ENCODE measurements around the gene ACTRT2.
A peak's percentile ranks its signal among the peaks of the same experiment; 100 is the strongest.

The ACTRT2 gene

DNA sequence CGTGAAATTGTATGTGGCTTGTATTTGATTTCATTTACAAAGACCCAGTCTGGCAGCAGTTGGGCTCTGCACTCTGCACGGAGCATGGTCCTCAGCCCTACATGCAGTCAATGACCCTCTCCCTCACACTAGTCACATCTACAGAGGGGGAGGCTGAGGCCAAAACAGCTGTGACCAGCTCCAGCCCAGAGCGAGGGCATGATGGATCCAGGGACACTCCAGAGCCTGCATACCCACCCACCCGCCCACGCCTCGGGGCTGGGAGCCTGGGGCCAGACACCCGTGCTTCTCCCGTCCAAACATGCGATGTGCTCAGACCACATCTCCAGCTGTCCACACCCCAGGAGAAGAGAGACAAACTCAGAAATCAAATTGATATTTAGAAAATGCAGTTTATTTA, 33.8 kb downstream of the ACTRT2 start:
- no peak for DNase-seq (ENCODE audit: low spot score)

GRCh38 chr1:3056641-3057040, 35.4 kb downstream of the ACTRT2 start:
- no peak for DNase-seq (ENCODE audit: low spot score)

DNA sequence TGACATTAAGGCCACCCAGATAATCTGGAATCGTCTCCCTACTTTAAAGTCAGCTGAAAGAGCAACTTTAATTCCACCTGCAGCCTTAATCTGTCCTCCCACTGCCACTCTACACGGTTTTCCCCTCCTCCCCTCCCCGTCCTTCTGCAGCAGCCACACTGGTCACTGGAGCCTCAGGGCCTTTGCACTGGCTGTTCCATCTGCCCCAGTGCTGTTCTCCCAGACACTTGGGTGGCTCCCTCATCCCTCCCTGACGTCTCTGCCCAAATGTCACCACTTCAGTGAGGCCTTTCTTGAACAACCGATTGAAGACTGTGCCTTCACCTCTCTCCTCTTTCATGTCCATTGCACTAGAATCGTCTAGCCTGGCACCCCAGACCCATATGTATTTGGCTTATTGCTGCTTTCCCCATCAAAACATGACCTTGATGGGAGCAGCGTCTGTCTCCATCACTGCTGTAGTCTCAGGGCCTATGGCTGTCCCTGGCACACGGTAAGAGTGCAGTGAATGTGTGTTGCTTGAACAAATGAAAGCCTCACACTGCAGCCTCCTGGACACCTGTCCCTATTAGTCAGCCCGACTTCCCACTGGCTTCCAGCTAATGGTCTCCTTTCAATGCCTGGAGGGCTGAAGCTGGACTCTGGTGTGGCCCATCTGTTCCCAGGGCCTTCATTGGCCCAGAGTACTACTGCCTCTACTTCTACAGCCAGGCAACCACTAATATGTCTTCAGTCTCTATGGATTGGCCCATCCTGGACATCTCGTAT, 37.2 kb downstream of the ACTRT2 start:
- DNase-seq (ENCODE audit: low spot score): no peak

- DNase-seq (ENCODE audit: low spot score): no peak
These were observed 38.9 kb downstream of the ACTRT2 start for GRCh38 chr1:3060127-3060526.

DNA sequence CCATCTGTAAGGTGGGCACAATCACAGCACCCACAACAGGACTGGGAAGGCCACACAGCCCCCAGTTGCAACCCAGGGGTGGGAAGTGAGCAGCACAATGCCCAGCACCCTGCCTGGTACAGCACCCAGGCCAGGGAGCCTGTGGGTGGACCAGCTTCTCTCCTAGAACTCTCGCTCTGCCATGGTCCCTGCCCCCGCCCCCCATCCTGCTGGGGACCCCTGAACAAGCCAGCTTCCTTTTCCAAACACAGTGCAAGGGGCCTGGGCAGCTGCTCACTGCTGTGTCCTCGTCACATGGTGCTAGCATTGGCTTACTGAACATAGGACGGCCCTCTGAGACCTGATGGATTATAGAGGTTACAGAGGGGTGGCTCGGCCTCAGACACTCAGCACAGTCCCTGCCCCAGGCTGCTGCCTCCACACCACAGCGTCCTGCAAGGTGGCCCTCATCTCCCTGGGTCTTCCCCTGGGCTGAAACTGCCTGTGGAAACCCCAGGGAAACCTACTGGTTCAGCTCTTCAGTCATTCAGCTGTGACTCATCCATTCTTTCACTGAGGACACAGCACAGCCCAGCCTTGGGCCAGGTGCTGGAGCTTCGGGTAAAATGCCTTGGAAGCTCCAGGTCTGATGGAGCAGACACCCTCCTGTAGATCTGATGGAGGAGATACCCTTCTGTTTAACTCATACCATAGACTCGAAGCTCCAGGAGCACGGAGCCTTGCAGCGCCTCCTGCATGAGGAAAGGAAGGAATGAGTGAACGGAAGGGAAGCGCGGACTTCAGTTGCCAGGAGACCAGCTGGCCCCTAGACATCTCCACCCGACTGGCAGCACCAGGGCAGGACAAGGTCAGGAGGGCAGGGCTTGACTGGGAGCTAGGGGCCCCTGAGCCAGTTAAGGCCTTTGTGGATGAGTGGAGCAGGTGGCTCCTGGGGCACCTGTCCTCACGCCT, 39.6 kb downstream of the ACTRT2 start:
- DNase-seq (ENCODE audit: low spot score): peak; percentile 42

DNA sequence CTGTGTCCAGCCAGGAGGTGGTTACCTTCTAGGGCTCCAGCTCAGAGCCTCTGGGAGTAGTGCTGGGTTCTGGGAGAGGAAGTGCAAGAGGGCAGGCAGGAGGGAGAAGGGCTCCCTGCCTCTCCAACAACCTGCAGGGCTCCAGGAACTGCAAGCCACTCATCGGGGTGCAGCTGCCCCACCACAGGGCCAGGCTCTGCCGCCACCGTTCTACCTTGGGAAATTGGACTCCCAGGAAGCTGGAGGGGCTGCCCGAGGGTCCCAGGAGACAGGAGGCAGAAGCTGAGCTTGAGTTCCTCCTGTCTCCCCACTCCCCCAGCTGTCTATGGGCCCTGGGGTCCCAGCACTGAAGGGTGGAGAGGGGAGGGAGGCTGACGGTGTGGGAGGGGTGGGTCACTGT, 40.3 kb downstream of the ACTRT2 start:
- no peak for DNase-seq (ENCODE audit: low spot score)

- no peak for DNase-seq (ENCODE audit: low spot score)
These were observed 40.8 kb downstream of the ACTRT2 start for GRCh38 chr1:3061981-3062615.

GRCh38 chr1:3062616-3063378, 41.5 kb downstream of the ACTRT2 start:
- no peak for DNase-seq (ENCODE audit: low spot score)

DNA sequence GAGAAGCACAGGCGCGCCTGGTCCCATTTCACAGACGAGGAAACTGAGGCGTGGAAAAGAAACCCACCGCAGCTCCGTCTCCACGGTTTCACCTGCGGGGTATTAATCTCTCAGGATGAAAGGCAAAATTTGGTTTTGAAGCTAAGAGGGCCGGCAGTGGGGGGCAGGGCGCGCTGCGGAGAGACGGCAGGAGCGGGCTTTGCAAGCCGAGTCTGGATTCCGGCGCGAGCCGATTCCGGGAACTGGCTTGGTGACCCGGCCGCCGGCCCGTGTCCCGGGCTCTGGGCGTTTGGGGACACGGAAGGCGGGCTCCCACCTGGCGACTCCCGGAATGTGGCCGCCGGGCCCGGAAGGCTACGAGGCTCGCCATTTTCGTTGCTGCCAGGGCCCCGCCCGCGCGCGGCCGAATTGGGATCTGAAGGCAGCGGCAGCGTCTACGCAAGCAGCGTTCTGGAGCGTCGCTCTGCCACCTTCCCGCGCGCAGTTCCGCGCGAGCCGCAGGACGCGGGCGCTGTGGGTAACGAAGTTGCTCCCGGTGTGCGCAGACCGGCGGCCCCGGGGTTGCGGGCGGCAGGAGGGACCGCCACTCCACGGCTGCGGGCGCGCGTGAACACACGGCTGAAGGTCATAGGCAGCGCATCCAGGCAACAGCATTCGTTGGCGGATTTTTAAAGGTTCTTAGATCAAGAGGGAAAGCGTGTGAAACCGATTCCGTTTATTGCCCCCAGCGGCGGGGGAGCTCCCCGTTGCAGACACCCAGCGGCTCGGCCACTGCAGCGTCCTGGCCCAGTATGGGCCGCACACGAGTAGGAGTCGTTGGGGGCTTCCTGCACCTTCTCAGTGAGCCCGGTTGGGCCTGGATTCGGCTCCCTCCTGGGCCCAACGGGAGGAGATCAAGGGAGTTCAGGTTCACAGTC, 42.4 kb downstream of the ACTRT2 start:
- no peak for DNase-seq (ENCODE audit: low spot score)

DNA sequence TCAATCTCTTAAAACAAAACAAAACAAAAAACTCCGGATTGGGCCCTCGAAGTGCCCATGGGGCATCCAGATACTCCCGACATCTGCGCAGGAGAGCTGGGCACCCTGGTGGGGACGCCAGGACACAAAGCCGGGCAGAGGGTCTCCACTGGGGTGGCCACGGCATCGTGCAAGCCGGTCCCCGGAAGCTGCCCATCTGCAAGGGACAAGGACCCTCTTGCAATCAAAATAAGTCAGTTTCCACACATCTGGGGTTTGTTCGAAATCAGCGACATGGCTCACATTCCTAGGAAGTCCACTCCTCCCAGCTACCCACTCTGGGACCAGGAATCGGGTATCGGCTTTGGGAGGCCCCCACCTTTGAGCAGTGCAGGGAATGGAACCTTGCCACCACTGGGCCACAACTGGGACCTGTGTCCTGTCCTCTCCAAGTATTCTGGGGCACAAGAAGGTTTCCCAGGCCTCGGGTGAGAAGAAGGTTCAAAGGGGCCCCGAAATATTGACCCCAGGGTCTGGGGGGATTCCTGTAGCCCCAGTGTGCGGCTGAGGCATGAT, 43.1 kb downstream of the ACTRT2 start:
- no peak for DNase-seq (ENCODE audit: low spot score)

GRCh38 chr1:3064901-3065300, 43.6 kb downstream of the ACTRT2 start:
- no peak for DNase-seq (ENCODE audit: low spot score)

DNA sequence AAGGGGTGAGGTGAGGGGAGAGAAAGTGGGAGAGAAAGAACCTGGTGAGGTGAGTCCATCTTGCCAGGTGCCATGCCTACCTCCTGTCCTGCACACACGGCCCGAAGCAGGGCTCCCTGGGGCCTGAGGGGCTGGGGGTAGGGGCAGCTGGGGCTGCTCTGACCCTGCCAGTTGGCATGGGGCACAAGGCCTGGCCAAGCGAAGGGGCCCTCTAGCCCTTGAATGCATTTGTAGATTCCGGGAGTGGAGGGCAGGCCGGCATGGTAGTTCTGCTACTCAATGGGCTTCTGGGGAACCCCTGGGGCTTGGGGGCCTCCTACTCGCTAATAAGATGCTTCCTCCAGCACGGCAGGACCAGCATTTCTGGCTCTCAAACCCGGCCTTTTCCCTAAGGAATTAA, 44.1 kb downstream of the ACTRT2 start:
- DNase-seq (ENCODE audit: low spot score): no peak

DNA sequence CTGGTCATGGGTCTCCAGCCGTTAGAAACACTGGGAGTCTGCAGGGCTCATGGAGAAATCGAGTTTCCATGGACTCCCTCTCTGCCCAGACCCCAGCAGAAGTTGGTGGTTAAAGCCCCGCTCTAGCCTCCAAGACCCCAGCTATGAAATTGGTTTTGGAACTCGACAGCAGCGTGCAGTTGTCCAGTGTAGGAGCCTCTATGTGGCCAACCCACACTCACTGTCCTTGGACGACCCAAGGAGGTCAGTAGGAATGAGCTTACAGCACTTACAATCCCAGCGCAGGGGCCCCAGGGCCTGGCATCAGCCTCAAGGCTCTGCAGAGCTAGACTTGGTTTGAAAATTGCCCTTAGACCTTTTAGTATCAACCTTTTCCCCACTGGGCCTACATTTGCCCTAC, 44.5 kb downstream of the ACTRT2 start:
- no peak for DNase-seq (ENCODE audit: low spot score)

DNA sequence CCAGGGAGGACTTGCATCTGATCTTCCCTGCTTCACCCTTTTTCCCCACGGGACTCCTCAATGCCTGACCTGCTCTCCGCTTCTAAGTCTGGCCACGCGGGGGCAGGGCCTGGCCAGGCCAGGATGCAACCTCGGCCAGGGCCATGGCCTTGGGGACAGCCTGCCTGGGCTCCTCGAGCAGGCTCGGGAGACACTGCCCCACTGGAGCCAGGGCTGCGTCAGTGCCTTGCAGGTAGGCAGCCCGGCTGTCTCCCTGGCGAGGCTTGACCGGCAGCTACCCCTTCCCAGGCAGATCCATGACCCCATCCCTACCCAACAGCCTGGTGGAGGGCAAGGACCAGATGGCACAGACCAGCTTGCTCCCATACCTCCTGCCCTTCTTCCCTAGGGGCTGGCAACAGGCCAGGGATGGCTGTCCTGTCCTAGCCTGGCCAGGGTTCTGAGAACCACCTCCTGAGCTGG, 45.0 kb downstream of the ACTRT2 start:
- DNase-seq (ENCODE audit: low spot score): no peak

DNA sequence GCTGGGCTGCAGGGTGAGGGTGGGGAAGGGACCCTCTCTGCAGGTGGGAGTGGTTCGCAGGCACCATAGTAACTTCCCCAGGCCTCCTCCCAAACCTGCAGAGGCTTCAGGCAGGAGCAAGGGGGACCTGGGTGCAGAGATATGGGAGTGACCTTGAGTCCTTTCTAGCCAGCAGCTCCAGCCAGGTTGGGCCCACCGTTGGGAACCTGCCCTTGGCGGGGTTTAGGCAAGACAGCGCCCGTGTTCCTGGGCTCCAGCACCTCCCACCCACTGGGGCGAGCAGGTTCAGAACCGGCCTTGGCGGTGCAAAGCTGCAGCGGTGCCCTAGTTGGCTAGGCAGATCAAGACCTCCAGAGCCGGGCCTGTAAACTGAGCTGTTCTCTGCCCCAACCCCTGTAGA, 45.6 kb downstream of the ACTRT2 start:
- no peak for DNase-seq (ENCODE audit: low spot score)

DNA sequence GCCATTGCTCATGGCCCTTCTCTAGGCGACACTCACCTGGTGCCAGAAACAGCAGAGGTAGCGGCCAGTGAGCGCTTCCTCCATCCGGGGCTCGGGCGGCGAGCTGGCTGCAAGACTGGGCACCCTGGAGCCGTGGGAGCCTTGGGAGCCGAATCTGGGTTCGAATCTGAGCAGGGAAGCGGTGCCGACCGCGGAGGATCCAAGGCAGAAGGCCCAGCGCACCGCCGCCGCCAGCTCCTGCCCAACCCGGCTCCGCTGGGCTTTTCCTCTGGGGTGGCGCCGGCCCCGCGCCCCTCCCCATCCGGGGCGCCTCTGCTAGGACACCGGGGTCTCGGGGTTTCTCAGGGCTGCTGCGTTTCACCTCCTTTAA, 46.0 kb downstream of the ACTRT2 start:
- no peak for DNase-seq (ENCODE audit: low spot score)

GRCh38 chr1:3067671-3068563, 46.6 kb downstream of the ACTRT2 start:
- DNase-seq (ENCODE audit: low spot score): no peak

- DNase-seq (ENCODE audit: low spot score): peak; percentile 60
These were observed 47.5 kb downstream of the ACTRT2 start, which contains the start of gene PRDM16 for GRCh38 chr1:3068564-3069431. Gene PRDM16, plus strand, starts transcription at chr1:3069203. Its CDS starts 57 bp downstream, at chr1:3069260.
